HG03439 (cell line): ENCODE measurements around the gene TMEM242.
"Not testable (repeated sequence)": the region's sequence is repeated elsewhere in the genome, so short reads cannot be mapped to it uniquely, and the experiment has no call there.

Source experiments
- ATAC-seq: cut with Tn5 transposase; IDR thresholded peaks from one replicate; pipeline ENCODE4 v1.9.1; 2021; ENCODE audit warnings: mild to moderate bottlenecking, moderate library complexity; ENCODE audit not compliant: unreplicated experiment

The TMEM242 gene

GRCh38 chr6:157325069-157325805 is 1.9 kb upstream of the TMEM242 start:
- no peak for ATAC-seq

GRCh38 chr6:157323966-157324300 is 614 bp upstream of the TMEM242 start:
- ATAC-seq = peak; percentile 31

- no peak for ATAC-seq
These were observed 496 bp downstream of the TMEM242 start for GRCh38 chr6:157322792-157323254.

- no peak for ATAC-seq
These were observed 6.2 kb downstream of the TMEM242 start for GRCh38 chr6:157316871-157317814.

- ATAC-seq = peak; percentile 76
These were observed 8.5 kb downstream of the TMEM242 start for GRCh38 chr6:157314705-157315321.

GRCh38 chr6:157313531-157314467 is 9.5 kb downstream of the TMEM242 start:
- no peak for ATAC-seq

GRCh38 chr6:157312757-157313156 is 10.6 kb downstream of the TMEM242 start:
- no peak for ATAC-seq

GRCh38 chr6:157310693-157311092 is 12.6 kb downstream of the TMEM242 start:
- ATAC-seq = not testable (repeated sequence)

GRCh38 chr6:157307661-157308060 is 15.7 kb downstream of the TMEM242 start:
- ATAC-seq = no peak

- no peak for ATAC-seq
These were observed 17.4 kb downstream of the TMEM242 start for GRCh38 chr6:157305670-157306653.

GRCh38 chr6:157304899-157305663 is 18.2 kb downstream of the TMEM242 start:
- ATAC-seq = no peak

GRCh38 chr6:157302736-157303135 is 20.6 kb downstream of the TMEM242 start:
- no peak for ATAC-seq

GRCh38 chr6:157300436-157300835 is 22.9 kb downstream of the TMEM242 start:
- no peak for ATAC-seq

GRCh38 chr6:157300006-157300405 is 23.3 kb downstream of the TMEM242 start:
- ATAC-seq = no peak

- no peak for ATAC-seq
These were observed 25.0 kb downstream of the TMEM242 start for GRCh38 chr6:157298216-157298724.

- ATAC-seq = no peak
These were observed 28.7 kb downstream of the TMEM242 start for GRCh38 chr6:157294654-157295053.

- ATAC-seq = no peak
These were observed 29.5 kb downstream of the TMEM242 start for GRCh38 chr6:157293780-157294179.

- ATAC-seq = no peak
These were observed 31.1 kb downstream of the TMEM242 start for GRCh38 chr6:157292202-157292601.
